C4-2B (cell line): ENCODE data around the gene LMNTD2.

Source experiments
- CTCF ChIP-seq: fragments of 450-650 bp; conservative IDR thresholded peaks from 2 replicates; pipeline ENCODE4 v1.5.1; 2017; ENCODE audit warnings: mild to moderate bottlenecking
- ZFX ChIP-seq: fragments of 450-650 bp; IDR thresholded peaks from 2 replicates; pipeline ENCODE4 v1.6.1; 2017

GRCh38 chr11:536841-537621 is 23.5 kb downstream of the LMNTD2 start, which contains the start of gene LRRC56:
- TF ChIP-seq CTCF: no peak
- TF ChIP-seq ZFX: no peak
